Fibroblast of lung (primary cell): ENCODE results near the gene DCST2.

Experiments used
- EZH2 ChIP-seq: IDR thresholded peaks from 2 replicates; pipeline ENCODE4 v1.5.1; 2012; ENCODE audit warnings: low read length, control low read depth, mild to moderate bottlenecking; ENCODE audit errors: missing control alignments
- TF ChIP-seq, protein P1 (sequence below), 2 donors: IDR thresholded peaks in 1 of 2; conservative IDR thresholded peaks in 1 of 2; 1 replicate in 1 of 2; 2 replicates in 1 of 2; pipeline ENCODE4 v1.5.1; 2011 to 2012; ENCODE audit warnings: low read length in 2 of 2, control low read depth in 1 of 2, inconsistent platforms in 1 of 2, low read depth in 1 of 2, mild to moderate bottlenecking in 1 of 2

DNA sequence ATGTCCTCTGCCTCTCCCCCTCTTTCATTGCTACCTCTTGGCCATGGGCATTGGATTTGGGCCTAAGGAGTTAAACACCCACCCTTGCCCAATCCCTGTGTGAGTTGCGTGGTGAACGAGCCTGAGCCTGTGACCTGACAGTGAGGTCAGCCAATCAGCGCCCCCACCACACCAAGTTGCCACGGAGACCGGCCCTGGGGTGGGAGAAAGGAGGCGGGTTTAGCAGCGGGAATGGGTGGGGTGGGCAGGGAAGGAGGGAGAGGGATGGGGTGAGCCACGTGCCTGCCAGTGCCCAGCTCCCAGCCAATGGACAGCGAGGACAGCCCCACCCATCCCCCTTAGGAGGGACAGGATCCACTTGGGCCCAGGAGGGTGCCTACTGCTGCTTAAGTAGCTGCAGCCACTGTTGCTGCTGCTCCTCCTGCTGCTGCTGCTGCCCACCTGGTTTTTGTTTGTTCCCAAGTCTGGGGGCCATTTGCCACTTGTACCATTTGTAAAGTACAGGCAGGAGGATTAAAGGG lies 21.5 kb downstream of the DCST2 start:
- TF ChIP-seq, protein P1, sequence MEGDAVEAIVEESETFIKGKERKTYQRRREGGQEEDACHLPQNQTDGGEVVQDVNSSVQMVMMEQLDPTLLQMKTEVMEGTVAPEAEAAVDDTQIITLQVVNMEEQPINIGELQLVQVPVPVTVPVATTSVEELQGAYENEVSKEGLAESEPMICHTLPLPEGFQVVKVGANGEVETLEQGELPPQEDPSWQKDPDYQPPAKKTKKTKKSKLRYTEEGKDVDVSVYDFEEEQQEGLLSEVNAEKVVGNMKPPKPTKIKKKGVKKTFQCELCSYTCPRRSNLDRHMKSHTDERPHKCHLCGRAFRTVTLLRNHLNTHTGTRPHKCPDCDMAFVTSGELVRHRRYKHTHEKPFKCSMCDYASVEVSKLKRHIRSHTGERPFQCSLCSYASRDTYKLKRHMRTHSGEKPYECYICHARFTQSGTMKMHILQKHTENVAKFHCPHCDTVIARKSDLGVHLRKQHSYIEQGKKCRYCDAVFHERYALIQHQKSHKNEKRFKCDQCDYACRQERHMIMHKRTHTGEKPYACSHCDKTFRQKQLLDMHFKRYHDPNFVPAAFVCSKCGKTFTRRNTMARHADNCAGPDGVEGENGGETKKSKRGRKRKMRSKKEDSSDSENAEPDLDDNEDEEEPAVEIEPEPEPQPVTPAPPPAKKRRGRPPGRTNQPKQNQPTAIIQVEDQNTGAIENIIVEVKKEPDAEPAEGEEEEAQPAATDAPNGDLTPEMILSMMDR (conservative IDR thresholded peaks at IDR 0.05 in 1 of 2, IDR thresholded peaks at IDR 0.05 in 1 of 2; ENCODE audit: low read depth in 1 of 2, low read length in 2 of 2) = no peak
- TF ChIP-seq EZH2 = no peak
